Spleen (tissue), 11 donors: ENCODE results near the gene ADCY2. TPM values are rescaled to one million over a fixed set of nuclear protein-coding genes. Genes with fewer than 3 reads are reported as not detected.
A peak's percentile ranks its signal among the peaks of the same experiment; 100 is the strongest.

ENCODE experiments used
- DNase-seq: peaks from one replicate; pipeline ENCODE4 v3.0.0-alpha.2; 2020
- H3K27ac ChIP-seq, 8 donors: fragments of 200-600 bp; sonication (generic) in 7 of 8; 1 replicate in 4 of 8; 2 replicates in 4 of 8; pipeline versions ENCODE4 v1.5.0 to v1.8.0; 2016 to 2021; ENCODE audit warnings: inconsistent platforms in 4 of 8, mild to moderate bottlenecking in 4 of 8, moderate library complexity in 1 of 8
- H3K27me3 ChIP-seq, 7 donors: fragments of 200-600 bp; sonication (generic) in 6 of 7; replicated peaks in 1 of 7; 1 replicate in 4 of 7; 2 replicates in 3 of 7; pipeline versions ENCODE4 v1.5.0 to v1.8.0; 2016 to 2021; ENCODE audit warnings: inconsistent platforms in 3 of 7, mild to moderate bottlenecking in 1 of 7
- H3K36me3 ChIP-seq, 6 donors: fragments of 200-600 bp; sonication (generic) in 5 of 6; 1 replicate in 4 of 6; 2 replicates in 2 of 6; pipeline versions ENCODE4 v1.5.0 to v1.8.0; 2016 to 2021; ENCODE audit warnings: inconsistent platforms in 2 of 6
- H3K4me1 ChIP-seq, 6 donors: fragments of 200-600 bp; sonication (generic) in 5 of 6; 1 replicate in 3 of 6; 2 replicates in 3 of 6; pipeline versions ENCODE4 v1.5.0 to v1.8.0; 2016 to 2021; ENCODE audit warnings: inconsistent platforms in 3 of 6
- H3K4me3 ChIP-seq, 8 donors: fragments of 200-600 bp; sonication (generic) in 7 of 8; 1 replicate in 4 of 8; 2 replicates in 4 of 8; pipeline versions ENCODE4 v1.5.0 to v1.8.0; 2016 to 2021; ENCODE audit warnings: inconsistent platforms in 4 of 8, mild to moderate bottlenecking in 4 of 8, moderate library complexity in 2 of 8
- H3K9me3 ChIP-seq, 8 donors: fragments of 200-600 bp; sonication (generic) in 7 of 8; 1 replicate in 4 of 8; 2 replicates in 4 of 8; pipeline versions ENCODE4 v1.5.0 to v1.8.0; 2016 to 2021; ENCODE audit warnings: inconsistent platforms in 4 of 8
- POLR2A ChIP-seq, 3 donors: fragments of 450-650 bp; IDR thresholded peaks; one replicate each; pipeline ENCODE4 v1.5.1; 2017; ENCODE audit warnings: antibody characterized with exemption in 3 of 3, mild to moderate bottlenecking in 1 of 3
- POLR2AphosphoS5 ChIP-seq, 3 donors: sonication (generic); formaldehyde crosslinking; IDR thresholded peaks; one replicate each; pipeline ENCODE4 v1.5.1; 2017; ENCODE audit warnings: antibody characterized with exemption in 3 of 3
- WGBS, 5 donors: extraction: QIAGEN DNeasy Blood & Tissue Kit in 3 of 5; methylation state at CpG; one replicate each; pipeline versions ENCODE4 v1.1.5 to v1.1.7; 2013 to 2018; 5-methylcytosine and 5-hydroxymethylcytosine counted together
- intact Hi-C: fragments of 100-400 bp; cut with DNase I; formaldehyde crosslinking; loops from one replicate; pipeline ENCODE4 v1.15.0; 2023; ENCODE audit warnings: low total_unique reads
- polyA plus RNA-seq, 3 donors: library from polyadenylated mRNA; stranded (reverse); fragments of 200-250 nt; gene quantifications; one replicate each; pipeline ENCODE4 v1.2.1, GENCODE V29; 2013
- total RNA-seq, 7 donors: library from RNA; depleted of rRNA in 3 of 7; stranded (reverse); fragments of >200 nt in 3 of 7; fragmentation: NEBNext Ultra II Directional in 4 of 7; extraction: Animal tissue kit (Norgen Biotek cat#: 25700) in 4 of 7; gene quantifications; one replicate each; pipeline versions ENCODE4 v1.1.0 to v1.2.1, GENCODE V29; 2016 to 2021
- TF ChIP-seq, protein P1 (sequence below), 11 experiments: fragments of 200-600 bp in 7 of 11; fragments of 450-650 bp in 4 of 11; sonication (generic) in 4 of 11; IDR thresholded peaks in 8 of 11; conservative IDR thresholded peaks in 3 of 11; 1 replicate in 7 of 11; 2 replicates in 4 of 11; pipeline versions ENCODE4 v1.4.0 to v1.8.0; 2016 to 2021; ENCODE audit warnings: antibody characterized with exemption in 11 of 11, inconsistent platforms in 4 of 11, mild to moderate bottlenecking in 1 of 11
- donor health status: healthy with polysubstance abuse.
- donor health status: DM: no; HTN: no; CAD: no; lungs with moderate emphysema.
- donor health status: DM: no; HTN: no; CAD: no.
- donor health status: Bipolar disorder and iron deficiency.
- donor health status: healthy.
- donor health status: DM: no; HTN: no; CAD: no.
- donor health status: DM: yes; HTN: yes; CAD: no.

Gene ADCY2
- total and polyA plus RNA-seq, 10 donors = 0.02 to 1.5 (median 0.18) TPM

DNA sequence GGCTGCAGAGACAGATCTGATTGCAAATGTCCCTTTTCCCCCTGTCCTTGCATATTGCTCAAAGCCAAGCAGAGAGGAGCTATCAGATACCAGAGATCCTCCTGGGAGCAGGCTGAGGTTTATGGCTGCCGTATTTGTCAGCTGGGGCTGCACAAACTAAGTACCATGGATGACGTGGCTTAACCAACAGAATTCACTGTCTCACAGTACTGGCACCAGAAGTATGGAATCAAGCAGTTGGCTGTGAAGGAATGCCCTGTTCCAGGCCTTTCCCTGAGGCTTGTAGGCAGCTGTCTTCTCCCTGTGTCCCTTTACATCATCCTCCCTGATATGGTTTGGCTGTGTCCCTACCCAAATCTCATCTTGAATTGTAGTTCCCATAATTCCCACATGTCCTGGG is 452.4 kb downstream of the ADCY2 start:
- DNase-seq = no peak
- peaks cover 0 to 40% (median 28%) of the 10 kb centered on the region in 7 donors for H3K27me3 ChIP-seq
- peaks cover 0 to 28% (median 20%) of the 10 kb centered on the region in 6 donors for H3K4me1 ChIP-seq
- H3K36me3 ChIP-seq = no peaks in the 10 kb centered on the region
- H3K4me3 ChIP-seq = no peak overlapping the region
- peaks cover 0 to under 1% (median 0%) of the 10 kb centered on the region in 8 donors for H3K9me3 ChIP-seq
- WGBS, 5 donors = 69 to 84% (median 80%) methylated on average over 2 of the region's 2 CpGs
- H3K27ac ChIP-seq = no peak overlapping the region
- TF ChIP-seq POLR2AphosphoS5 (IDR thresholded peaks at IDR 0.05) (no peak), POLR2A (IDR thresholded peaks at IDR 0.05) (no peak)
- TF ChIP-seq, protein P1, sequence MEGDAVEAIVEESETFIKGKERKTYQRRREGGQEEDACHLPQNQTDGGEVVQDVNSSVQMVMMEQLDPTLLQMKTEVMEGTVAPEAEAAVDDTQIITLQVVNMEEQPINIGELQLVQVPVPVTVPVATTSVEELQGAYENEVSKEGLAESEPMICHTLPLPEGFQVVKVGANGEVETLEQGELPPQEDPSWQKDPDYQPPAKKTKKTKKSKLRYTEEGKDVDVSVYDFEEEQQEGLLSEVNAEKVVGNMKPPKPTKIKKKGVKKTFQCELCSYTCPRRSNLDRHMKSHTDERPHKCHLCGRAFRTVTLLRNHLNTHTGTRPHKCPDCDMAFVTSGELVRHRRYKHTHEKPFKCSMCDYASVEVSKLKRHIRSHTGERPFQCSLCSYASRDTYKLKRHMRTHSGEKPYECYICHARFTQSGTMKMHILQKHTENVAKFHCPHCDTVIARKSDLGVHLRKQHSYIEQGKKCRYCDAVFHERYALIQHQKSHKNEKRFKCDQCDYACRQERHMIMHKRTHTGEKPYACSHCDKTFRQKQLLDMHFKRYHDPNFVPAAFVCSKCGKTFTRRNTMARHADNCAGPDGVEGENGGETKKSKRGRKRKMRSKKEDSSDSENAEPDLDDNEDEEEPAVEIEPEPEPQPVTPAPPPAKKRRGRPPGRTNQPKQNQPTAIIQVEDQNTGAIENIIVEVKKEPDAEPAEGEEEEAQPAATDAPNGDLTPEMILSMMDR (IDR thresholded peaks at IDR 0.05 in 8 of 11, conservative IDR thresholded peaks at IDR 0.05 in 3 of 11) = no peak
- intact Hi-C loops = no loop called here

DNA sequence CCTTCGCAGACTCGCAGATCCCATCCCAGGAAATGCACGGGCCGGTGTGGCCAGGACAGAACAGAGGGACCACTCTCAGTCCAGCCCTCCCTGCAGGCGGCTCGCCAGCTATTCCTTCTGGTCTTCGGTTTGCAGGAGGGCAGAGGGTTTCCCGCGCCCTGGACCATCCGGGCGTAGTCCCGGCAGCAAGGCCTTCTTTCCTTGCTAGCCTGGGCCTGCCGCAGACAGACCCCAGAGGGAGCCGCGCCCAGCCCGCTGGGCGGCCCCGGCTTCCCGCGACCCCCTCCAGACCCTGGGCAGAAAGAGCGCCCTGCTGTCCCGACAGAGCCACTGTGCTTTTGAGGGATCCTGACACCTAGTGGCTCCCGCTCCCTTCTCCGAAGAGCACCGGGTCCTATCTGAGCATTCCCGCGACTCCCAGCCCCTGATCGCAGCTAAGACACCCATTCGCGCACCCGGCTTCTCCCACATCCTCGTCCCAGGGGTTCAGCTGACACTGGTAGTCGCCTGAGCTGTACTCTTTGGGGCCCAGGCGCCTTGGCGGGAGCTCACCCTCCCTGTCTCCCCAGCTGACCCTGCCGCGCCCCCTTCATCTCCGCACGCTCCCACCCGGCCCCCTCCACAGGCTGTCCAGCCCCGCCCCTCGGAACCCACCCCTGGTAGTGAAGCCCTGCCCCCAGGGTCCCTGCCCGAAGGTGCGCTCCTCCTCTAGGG is 453.9 kb downstream of the ADCY2 start:
- H3K27ac ChIP-seq = no peak overlapping the region
- H3K27me3 ChIP-seq = peaks cover 0 to 40% (median 28%) of the 10 kb centered on the region in 7 donors
- H3K36me3 ChIP-seq = no peaks in the 10 kb centered on the region
- intact Hi-C loops = no loop called here
- peaks cover 0 to 3% (median 0%) of the 10 kb centered on the region in 8 donors for H3K9me3 ChIP-seq
- WGBS, 5 donors = 2 to 8% (median 4%) methylated on average over 20 to 44 of the region's 44 CpGs
- H3K4me1 ChIP-seq = peaks cover 0 to 28% (median 20%) of the 10 kb centered on the region in 6 donors
- no peak for DNase-seq
- TF ChIP-seq, protein P1 (IDR thresholded peaks at IDR 0.05 in 8 of 11, conservative IDR thresholded peaks at IDR 0.05 in 3 of 11) = peak in 1 of 11 experiments; percentile 15
- TF ChIP-seq POLR2AphosphoS5 (IDR thresholded peaks at IDR 0.05) = no peak
- H3K4me3 ChIP-seq = peak overlapping the region; percentile 12 to 74 (median 38)

DNA sequence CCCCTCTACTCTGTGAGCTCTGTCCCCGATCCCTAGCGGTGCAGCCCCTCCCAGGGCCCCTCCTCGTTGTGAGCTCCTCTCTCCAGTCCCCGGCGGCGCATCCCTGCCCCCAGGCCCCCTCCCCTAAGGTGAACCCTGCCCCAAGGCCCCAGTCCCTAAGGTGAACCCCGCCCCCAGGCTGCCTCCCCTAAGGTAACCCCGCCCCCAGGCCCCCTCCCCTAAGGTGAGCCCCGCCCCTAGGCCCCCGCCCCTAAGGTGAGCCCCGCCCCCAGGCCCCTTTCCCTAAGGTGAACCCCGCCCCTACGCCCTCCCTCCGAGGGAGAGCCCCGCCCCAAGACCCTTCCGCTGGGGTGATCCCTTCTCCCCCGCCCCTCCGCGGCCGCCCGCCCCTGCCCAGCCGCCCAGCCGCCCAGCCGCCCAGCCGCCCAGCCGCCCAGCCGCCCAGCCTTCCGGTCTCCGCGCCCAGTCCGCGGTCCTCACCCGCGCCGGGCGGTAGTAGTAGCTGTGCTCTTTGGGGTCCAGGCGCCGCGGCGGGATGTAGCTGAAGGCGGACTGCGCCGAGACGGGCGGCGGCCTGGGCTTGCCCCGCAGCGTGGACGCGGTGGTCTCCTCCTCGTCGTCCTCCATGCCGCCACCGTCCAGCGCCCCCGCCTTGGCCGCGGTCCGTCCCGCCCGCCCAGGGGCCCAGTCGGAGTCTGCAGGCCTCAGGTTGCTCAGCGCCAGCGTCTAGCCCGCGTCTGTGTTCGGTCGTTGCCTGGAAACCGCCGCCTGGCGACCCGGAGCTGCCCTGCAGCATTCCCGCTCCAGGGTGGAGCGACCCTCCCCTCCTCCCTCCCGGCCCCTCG is 454.7 kb downstream of the ADCY2 start, which contains the start of gene CFAP90:
CFAP90 (minus strand) TSS at position 739 of the 845 bp plus-strand sequence; CDS start at position 627, 112 bp downstream.
- H3K4me3 ChIP-seq = peak within 1 kb of the TSS; percentile 31 to 74 (median 40)
- peak within 1 kb of the TSS in 2 of 8 donors; percentile 17 to 45 for H3K27ac ChIP-seq
- 0 to 7% (median 3%) methylated on average over 16 to 76 of the region's 76 CpGs for WGBS, 5 donors
- H3K4me1 ChIP-seq = peaks cover 0 to 28% (median 20%) of the 10 kb centered on the region in 6 donors
- H3K27me3 ChIP-seq = peaks cover 0 to 40% (median 28%) of the 10 kb centered on the region in 7 donors
- peak in 1 of 3 donors; percentile 16 for TF ChIP-seq POLR2AphosphoS5 (IDR thresholded peaks at IDR 0.05)
- no peak for TF ChIP-seq POLR2A (IDR thresholded peaks at IDR 0.05)
- TF ChIP-seq, protein P1 (IDR thresholded peaks at IDR 0.05 in 8 of 11, conservative IDR thresholded peaks at IDR 0.05 in 3 of 11) = peak in 3 of 11 experiments; percentile 12 to 27 (median 16)
- H3K9me3 ChIP-seq = peaks cover 0 to 3% (median 0%) of the 10 kb centered on the region in 8 donors
- intact Hi-C loops = no loop called here
- no peaks in the 10 kb centered on the region for H3K36me3 ChIP-seq
- peak; percentile 79 for DNase-seq
